Measurements from ENCODE around the gene RABAC1. TPM values are rescaled to one million over a fixed set of nuclear protein-coding genes. Genes with fewer than 3 reads are reported as not detected.
A peak's percentile ranks its signal among the peaks of the same experiment; 100 is the strongest.

The RABAC1 gene
- total and polyA plus RNA-seq, 9 of the 15 experiments (the other 6 are each of a cell fraction or from before 2014, with no cell fraction given) = 2.4 to 28.1 (median 9.3) TPM

- TF ChIP-seq HDAC2 (IDR thresholded peaks at IDR 0.05) (0 out of 2 replicates have a peak, but pooled peaks have one; percentile 24), ATF4 (CRISPR knock-in tag; IDR thresholded peaks at IDR 0.05) (no peak), RFX5 (IDR thresholded peaks at IDR 0.05; ENCODE audit: low read depth, low read length) (no peak), KLF13 (tag; IDR thresholded peaks at IDR 0.05; ENCODE audit: borderline replicate concordance, low read depth) (no peak), ZNF24 (IDR thresholded peaks at IDR 0.05) (no peak), KAT7 (CRISPR knock-in tag; IDR thresholded peaks at IDR 0.05; ENCODE audit: borderline replicate concordance) (no peak), SUPT5H (IDR thresholded peaks at IDR 0.05) (peak; percentile 36; the same call in 1 of the 2 replicates), RBM39 (optimal IDR thresholded peaks at IDR 0.05; ENCODE audit: low read depth, low read length) (no peak), MCM7 (IDR thresholded peaks at IDR 0.05) (no peak), MNT (conservative IDR thresholded peaks at IDR 0.05) (no peak), ETV1 (tag; conservative IDR thresholded peaks at IDR 0.05; ENCODE audit: low read depth) (peak; percentile 42), ATF7 (IDR thresholded peaks at IDR 0.05) (no peak), ELF1 (tag; IDR thresholded peaks at IDR 0.05) (no peak), BCLAF1 (IDR thresholded peaks at IDR 0.05; ENCODE audit: borderline replicate concordance in 1 of 2, control insufficient read depth in 1 of 2, low read depth in 2 of 2, low read length in 1 of 2) (no peak), ZNF316 (IDR thresholded peaks at IDR 0.05) (no peak), ZNF324 (CRISPR knock-in tag; IDR thresholded peaks at IDR 0.05) (no peak), RCOR1 (IDR thresholded peaks at IDR 0.05; ENCODE audit: borderline replicate concordance in 1 of 2, low read depth in 2 of 2, low read length in 2 of 2) (no peak), GABPB2 (CRISPR knock-in tag; conservative IDR thresholded peaks at IDR 0.05) (no peak), BRD4 (IDR thresholded peaks at IDR 0.05) (peak; percentile 39; the same call in 1 of the 2 replicates), ZNF224 (CRISPR knock-in tag; IDR thresholded peaks at IDR 0.05) (no peak), POLR2AphosphoS2 (IDR thresholded peaks at IDR 0.05; ENCODE audit: low read length) (no peak), PCBP1 (IDR thresholded peaks at IDR 0.05; ENCODE audit: low read depth, low read length, poor library complexity, severe bottlenecking) (no peak), ELF2 (CRISPR knock-in tag; IDR thresholded peaks at IDR 0.05) (no peak), GABPA (tag; conservative IDR thresholded peaks at IDR 0.05; ENCODE audit: low read depth) (peak; percentile 59)
These were observed 19.0 kb downstream of the RABAC1 start (continued) for GRCh38 chr19:41939861-41940730.
